GM21526 (cell line): ENCODE results near the gene CENPX.
"Not testable (repeated sequence)": the region's sequence is repeated elsewhere in the genome, so short reads cannot be mapped to it uniquely, and the experiment has no call there.

Source experiments
- ATAC-seq: cut with Tn5 transposase; IDR thresholded peaks from one replicate; pipeline ENCODE4 v1.9.1; 2021; ENCODE audit warnings: moderate library complexity; ENCODE audit not compliant: unreplicated experiment, low FRiP score

CENPX gene

DNA sequence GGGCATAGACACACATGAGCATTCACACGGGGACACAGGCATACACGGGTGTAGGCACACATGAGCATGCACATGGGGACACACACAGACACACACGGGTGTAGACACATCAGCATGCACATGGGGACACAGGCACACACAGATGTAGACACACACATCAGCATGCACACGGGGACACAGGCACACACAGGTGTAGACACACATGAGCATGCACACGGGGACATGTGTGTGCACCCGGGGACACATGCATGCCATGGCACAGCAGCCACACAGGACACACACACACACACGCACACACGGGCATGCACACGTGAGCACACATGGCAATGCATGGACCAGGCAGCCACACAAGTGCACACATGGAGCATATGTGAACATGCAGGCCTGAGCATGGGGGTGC, 20.0 kb upstream of the CENPX start:
- ATAC-seq = no peak

DNA sequence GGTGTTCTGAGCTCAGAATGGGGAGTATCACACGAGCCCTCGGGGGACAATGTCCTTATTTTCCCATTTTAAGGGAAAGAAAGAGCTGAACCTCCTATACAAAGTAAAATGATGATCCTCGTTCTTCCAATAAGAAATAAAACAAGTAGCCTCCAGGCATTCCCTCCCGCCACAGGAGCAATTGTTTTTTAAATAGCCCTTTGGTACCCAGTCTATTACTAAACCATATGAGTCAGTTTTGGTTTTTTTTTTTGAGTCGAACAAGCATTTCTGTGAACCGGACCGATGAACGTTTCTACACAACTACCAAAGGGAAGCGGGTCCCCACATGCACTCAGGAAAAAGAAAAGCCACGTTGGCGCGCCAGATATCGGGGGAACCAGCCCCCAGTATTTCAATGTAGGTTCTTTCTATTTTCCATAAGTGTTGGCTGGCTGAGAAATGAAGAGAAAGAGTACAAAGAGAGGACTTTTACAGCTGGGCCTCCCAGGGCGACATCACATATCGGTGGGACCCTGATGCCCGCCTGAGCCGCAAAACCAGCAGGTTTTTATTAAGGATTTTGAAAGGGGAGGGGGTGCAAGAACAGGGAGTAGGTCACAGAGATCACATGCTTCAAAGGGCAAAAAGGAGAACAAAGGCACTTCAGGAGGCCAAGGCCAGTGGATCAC, 18.6 kb upstream of the CENPX start:
- no peak for ATAC-seq

DNA sequence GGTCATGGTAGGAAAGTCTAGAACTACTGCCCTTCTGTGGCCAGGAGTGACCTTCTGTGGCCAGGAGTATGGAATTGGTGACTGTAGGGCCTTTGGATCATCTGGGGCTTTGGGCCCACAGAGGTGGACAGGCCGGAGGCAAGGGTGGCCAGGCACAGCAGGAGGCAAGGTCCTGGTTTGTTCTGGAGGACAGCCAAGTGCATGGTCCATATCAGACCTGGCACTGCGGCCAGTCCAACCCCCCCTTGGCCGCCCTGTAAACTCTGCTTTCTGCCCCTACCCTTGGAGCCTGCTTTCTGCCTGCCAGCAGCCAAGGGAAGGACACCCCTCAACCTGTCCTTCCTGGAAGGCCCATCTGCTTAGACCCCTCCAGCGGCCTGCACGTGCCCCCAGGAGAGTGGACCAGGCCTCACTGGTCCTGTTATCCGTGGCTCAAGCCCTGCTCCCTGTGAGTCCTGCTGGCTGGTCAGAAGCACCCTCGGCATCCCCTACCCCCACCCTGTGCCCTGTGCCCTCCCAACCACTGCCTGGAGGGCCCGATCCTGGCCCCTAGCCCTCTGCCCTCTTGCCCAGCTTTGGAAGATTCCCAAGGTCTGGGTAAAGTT, 17.1 kb upstream of the CENPX start:
- no peak for ATAC-seq

DNA sequence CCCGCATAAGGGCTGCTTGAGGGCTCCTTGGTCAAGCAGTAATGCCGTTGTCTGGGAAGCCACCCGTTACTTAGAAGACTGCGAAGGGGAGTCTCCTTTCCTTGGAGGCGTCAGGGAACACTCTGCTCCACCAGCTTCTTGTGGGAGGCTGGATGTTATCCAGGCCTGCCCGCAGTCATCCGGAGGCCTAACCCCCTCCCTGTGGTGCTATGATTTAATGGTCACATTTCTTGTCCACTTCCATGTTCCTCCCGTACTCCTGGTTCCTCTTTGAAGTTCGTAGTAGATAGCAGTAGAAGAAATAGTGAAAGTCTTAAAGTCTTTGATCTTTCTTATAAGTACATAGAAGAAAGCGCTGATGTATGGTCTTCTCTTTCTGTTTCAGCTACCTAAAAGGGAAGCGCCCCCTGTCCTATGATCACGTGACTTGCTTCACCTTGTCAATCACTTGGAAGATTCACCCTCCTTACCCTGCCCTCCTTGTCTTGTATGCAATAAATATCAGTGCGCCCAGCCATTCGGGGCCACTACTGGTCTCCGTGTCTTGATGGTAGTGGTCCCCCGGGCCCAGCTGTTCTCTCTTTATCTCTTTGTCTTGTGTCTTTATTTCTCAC, 16.2 kb upstream of the CENPX start:
- not testable (repeated sequence) for ATAC-seq

DNA sequence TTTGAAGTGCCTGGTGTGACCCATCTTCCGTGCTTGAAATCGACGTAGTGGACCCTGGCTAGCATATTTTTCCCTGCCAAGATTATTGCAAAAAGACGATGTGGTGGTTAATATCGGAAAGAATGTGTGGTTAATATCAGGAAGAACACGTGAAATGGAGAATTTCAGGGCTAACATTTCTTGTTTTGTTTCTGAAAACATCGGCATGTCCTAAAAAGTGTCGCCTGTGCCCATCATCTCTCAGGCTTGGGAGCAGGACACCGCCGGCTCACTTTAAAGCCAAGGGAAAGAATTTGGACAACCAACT, 15.2 kb upstream of the CENPX start:
- ATAC-seq = no peak

DNA sequence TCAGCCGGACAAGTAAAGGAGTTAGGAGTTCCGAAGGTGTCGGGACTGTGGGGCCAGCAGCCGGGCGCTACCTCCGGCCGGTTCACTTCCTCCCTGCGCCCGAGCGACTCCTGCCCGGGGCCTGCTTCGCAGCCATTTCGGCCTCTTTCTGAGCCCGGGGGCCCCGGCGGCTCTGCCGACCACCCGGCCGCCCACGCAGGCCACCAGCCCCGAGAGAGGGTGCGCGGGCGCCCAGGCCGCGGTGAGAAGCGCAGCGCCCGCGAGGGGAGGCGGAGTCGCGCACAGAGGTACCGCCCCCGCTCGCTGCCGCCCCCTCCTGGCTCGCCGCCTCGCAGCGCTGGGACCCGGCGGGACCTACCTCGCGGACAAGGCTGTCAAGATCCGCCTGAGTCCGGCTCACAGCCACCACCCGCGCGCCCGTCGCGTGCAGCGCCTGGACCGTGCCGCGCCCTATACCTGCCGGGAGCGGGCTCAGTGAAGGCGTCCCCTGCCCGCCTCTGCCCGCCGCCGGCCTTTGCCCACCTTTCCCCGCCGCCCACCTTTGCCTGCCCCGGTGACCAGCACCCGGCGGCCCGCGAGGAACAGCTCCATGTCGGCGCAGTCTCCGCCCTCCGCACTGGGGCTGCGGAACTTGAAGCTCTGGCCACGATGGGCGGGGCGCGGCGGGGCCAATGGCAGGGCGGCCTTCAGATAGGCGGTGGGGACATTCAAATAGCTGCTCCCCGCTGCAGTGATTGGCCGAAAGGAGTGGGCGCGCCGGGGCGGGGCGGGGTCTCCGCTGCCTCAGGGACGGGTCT, 14.6 kb upstream of the CENPX start, which contains the start of gene DCXR:
DCXR (minus strand) TSS at position 606 of the 797 bp plus-strand sequence; CDS start at position 591, 15 bp downstream.
- peak; percentile 79 for ATAC-seq

DNA sequence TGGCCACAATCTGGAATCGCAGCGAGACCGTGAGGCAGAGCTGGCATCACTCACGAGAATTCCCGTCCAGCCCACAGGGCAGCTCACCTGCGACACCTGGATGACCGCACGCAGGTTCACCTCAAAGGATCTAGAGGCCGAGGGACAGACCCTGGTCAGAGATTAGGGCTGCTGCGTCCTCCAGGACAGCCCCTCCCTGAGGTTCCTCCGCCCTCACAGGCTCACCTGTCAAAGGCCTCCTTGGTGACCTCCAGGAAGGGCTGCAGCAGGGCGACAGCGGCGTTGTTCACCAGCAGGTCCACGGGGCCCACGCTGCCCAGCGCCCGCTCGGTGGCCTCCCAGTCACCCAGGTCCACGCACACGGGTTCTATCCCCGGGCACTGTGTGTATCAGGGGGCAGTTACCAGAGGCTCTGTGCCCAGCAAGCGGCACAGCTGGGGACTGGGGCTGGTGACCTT, 14.0 kb upstream of the CENPX start:
- ATAC-seq = no peak

DNA sequence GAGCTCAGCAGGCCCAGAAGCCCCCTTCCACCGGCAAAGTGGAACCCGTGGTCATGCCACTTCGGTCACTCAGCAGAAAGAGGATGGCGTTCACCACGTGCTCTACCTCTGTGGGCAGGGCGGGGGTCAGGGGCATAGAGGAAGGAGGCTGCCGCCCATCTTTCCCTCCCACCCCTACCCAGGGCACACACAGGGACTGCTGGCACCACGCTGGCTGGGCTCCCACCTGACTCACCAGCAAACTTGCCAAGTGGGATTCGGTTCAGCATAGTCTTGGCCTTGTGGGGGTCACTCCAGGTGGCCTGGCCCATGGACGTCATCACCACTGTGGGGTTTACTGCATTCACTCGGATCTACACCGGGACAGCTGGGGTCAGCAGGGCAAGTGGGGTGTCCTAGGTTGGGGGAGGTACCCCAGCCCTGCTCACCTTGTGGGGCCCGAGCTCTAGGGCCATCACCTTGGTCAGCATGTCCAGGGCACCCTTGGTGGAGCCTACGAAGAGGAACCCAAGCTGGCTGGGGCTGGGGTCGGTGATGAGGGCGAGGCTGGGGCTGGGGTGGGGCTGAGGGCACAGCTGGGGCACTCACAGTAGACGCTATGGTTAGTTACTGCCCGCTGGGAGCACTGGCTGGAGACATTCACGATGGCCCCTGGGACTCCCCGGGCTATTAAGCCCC, 13.4 kb upstream of the CENPX start:
- ATAC-seq = no peak

DNA sequence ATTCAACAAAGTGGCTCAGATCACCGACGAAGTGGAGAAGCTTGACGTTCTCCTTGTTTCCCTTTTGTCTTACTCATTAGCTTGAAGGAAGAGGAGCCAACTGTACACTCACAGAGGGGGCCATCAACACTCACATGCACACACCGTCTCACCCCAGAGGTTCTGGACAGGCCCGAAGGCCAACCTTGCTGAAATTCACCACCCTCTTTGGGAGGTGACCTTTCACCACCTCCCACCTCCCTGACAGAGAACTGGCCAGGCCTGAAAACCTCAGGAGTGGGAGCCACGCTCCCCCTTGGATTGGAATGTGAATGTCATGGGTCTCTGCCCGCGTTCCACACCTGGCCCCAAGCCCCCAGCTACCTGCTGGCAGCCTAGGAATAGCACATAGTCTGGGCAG, 12.8 kb upstream of the CENPX start:
- ATAC-seq = no peak

DNA sequence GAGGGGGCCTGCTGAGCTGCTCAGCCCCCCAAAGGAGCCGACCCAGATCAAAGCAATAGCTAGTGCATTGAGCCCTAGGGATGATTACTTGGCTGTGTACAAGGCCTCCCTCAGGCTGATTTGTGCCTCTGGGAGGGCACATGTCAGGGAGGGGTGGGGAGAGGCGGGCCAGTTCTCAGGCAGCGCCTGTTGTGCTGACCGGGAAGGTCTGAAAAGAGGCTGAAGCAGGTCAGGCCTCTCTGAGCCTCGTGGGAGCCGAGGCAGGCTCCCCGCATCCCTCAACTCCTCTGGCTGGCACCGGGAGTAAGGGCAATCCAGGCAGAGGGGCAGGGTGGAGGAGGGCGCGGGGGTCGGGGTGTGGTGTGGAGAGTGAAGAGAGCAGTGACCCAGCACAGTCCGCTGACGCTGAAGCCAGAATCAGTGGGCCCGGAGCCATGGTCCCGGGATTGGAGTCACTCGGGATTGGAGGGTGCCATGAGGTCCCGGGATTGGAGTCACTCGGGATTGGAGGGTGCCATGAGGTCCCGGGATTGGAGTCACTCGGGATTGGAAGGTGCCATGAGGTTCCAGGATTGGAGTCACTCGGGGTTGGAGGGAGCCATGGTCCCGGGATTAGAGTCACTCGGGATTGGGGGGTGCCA, 11.8 kb upstream of the CENPX start:
- no peak for ATAC-seq

DNA sequence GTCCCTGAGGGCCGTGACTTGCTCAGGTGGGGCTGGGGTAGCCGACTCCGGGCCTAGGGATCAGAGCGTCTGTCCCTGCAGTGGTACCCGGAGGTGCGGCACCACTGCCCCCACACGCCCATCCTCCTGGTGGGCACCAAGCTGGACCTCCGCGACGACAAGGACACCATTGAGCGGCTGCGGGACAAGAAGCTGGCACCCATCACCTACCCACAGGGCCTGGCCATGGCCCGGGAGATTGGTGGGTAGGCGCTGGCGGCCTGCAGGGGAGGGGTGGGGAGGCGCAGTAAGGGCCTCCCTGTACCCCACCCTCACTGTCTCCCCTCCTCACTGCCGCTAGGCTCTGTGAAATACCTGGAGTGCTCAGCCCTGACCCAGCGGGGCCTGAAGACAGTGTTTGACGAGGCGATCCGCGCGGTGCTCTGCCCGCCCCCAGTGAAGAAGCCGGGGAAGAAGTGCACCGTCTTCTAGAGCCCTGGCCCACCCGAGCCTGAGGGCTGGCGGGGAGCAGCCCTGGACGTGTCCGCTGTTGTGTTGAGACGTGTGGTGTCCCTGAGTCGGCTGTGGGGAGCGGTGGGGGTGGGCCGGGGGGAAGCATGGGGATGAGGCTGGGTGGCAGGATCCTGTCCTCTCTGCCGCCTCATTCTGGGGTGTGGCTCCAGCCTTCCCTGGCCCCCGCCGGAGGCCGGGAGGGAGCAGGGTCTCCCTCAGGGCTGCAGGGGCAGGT, 10.8 kb upstream of the CENPX start:
- ATAC-seq = no peak

DNA sequence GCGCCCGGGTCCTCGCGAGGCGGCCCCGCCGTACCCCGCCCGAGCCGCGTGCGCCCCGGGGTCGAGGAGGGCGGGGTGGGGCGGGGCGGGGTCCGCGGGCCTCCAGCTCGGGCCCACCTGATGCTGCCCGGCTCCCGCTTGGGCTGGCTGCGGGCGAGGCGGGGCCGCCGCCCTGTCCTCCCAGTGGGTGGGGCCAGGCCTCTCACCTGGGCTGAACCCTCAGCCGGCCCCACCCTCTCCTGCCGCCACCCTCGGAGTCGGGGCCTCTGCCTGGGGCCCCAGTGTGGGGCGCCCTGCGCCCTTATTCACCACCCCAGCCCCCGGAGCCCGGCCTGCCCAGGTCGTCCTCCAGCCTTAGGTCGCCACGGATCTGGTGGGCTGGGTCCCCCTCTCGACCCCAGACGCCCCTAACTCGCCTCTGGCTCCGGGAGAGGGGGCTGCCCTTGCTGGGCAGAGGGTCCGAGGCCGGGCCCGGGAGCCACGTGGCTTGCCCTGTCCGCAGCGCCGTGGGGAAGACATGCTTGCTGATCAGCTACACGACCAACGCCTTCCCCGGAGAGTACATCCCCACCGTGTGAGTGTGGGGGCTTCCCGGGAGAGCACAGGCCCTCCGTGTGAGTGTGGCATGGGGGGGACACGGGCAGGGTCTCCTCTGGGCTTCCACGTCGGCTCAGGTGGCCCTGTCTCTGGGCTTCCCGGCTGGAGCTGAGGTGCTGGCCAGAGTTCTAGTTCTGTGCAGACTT, 9.4 kb upstream of the CENPX start:
- ATAC-seq = no peak

DNA sequence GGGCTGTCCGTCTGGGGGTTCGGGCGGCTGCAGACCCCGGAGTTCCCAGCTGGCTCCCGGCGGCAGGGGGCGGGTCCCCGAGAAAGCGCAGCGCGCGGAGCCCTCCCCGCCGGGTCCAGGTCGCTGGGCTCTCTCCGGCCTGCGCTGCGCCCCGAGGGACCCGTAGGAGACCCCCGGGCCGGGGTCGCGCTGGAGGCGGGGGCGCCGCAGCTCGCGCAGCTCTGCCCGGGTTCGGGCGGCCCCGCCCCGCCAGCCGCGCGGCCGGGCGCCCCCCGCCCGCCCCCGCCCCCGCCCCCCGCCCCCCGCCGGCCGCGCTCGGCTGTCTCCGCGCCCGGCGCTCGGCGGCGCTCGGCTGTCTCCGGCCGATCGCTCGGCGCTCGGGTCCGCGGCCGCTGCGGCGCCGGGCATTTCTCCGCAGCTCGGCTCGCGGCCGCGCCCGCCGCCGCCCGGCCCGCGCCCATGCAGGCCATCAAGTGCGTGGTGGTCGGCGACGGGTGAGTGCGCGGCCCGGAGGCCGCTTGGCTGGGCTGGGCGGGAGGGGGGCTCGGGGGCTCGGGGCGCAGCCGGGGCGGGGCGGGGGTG, 8.7 kb upstream of the CENPX start, which contains the start of gene RAC3:
RAC3 (plus strand) TSS at position 376 of the 582 bp plus-strand sequence; CDS start at position 460, 84 bp downstream.
- ATAC-seq = no peak

DNA sequence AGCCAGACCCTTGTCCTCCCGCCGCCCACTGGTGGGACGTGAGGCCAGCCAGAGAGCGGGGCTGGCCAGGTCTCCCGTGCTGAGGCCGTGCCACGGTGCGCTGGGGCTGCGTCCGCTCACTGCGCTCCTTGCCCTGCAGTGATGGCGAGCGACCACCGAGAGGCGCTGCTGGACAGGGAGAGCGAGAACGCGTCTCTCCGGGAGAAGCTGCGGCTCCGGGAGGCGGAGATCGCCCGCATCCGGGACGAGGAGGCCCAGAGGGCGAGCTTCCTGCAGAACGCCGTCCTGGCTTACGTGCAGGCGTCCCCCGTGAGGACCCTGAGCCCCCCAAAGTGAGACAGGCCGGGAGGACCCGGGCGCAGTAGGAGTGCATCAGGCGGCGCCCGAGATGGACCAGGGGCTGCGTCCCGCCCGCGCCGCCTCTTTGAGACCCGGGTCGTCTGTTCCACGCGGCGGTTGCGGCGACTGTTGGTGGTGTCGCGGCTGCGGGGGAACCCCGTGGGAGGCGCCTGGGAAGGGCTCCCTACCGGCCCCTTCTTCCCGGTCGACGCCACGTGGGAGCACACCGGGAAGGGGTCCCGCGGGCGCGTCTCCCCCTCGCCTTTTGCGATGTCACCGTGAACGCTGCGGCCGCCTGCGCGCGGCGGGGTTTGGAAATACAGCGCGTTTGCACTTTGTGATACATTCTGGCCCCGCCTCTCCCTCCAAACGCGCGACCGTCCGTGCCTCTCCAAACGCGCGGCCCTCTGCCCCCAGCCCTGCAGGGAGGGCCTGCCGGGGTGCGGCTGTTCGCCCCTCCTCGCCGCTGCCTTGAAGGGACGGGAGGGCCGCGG, 8.0 kb upstream of the CENPX start:
- ATAC-seq = no peak

DNA sequence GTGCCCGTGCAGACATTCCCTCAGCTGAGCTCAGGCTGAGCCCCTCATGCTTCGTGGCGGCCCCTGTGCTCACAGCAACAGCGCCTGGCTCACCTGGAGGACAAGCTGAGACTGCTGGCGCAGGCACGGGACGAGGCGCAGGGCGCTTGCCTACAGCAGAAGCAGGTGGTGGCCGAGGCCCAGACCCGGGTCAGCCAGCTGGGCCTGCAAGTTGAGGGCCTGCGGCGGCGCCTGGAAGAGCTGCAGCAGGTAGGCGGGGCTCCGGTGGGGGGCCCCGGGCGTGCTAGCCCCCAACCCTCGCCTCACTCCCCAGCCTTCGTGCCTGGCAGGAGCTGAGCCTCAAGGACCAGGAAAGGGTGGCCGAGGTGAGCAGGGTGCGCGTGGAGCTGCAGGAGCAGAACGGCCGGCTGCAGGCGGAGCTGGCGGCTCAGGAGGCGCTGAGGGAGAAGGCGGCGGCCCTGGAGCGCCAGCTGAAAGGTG, 7.4 kb upstream of the CENPX start:
- ATAC-seq = no peak

DNA sequence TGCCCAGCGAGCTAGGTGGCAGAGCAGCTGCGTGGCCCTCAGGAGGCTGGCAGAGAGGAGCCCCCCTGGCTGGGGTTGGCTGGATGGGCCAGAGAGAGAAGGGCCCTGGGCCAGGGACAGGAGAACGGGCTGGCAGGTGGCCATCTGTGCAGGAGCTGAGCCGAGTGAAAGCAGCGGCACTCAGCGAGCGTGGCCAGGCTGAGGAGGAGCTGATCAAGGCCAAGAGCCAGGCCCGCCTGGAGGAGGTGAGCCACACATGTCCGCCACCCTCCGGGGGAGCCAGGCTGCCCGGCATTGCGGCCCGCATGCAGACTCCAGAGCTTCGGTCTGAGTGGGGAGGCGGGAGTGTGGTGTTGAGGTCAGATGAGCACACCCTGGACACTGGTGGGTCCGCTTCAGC, 6.7 kb upstream of the CENPX start:
- ATAC-seq = no peak

DNA sequence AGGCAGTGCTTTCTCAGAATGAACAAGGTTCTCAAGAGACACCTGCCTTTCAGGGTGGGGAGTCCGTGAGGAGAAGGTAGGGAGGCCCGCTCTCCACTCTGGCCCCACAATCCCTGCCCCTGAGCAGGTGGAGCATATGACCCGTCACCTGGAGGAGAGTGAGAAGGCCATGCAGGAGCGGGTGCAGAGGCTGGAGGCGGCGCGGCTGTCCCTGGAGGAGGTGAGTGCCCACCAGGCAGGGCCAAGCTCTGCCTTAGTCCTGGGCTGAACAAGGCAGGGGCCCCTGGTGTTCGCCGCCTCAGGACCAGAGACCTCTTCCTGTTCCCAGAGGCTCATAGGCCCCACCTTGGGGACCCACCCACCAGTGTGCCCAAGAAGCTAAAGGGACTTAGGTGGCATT, 6.3 kb upstream of the CENPX start:
- ATAC-seq = no peak
